KMS-11 (cell line): ENCODE measurements around the gene CEP131.

ENCODE experiments used
- H2AFZ ChIP-seq: fragments of 200-600 bp; sonication (generic); 2 replicates; pipeline ENCODE4 v1.6.1; 2016; ENCODE audit warnings: antibody characterized with exemption, mixed run types, low read depth
- H3K27ac ChIP-seq: fragments of 200-600 bp; sonication (generic); 2 replicates; pipeline ENCODE4 v1.6.1; 2016; ENCODE audit warnings: mild to moderate bottlenecking, mixed run types
- H3K27me3 ChIP-seq: fragments of 200-600 bp; sonication (generic); 2 replicates; pipeline ENCODE4 v1.6.1; 2017; ENCODE audit warnings: mild to moderate bottlenecking, low read depth, mixed run types, moderate library complexity; ENCODE audit not compliant: insufficient read depth
- H3K36me3 ChIP-seq: fragments of 200-600 bp; sonication (generic); 2 replicates; pipeline ENCODE4 v1.6.1; 2017; ENCODE audit warnings: mild to moderate bottlenecking, mixed run types; ENCODE audit not compliant: insufficient read depth
- H3K4me1 ChIP-seq: fragments of 200-600 bp; sonication (generic); 2 replicates; pipeline ENCODE4 v1.6.1; 2016; ENCODE audit warnings: mild to moderate bottlenecking, low read depth, mixed run types; ENCODE audit not compliant: poor library complexity, severe bottlenecking
- H3K4me2 ChIP-seq: fragments of 200-600 bp; sonication (generic); 2 replicates; pipeline ENCODE4 v1.7.0; 2016; ENCODE audit warnings: mild to moderate bottlenecking, mixed run types
- H3K4me3 ChIP-seq: fragments of 200-600 bp; sonication (generic); IDR thresholded peaks from 2 replicates; pipeline ENCODE4 v1.6.1; 2017; ENCODE audit warnings: low read depth, low read length, mixed read lengths; ENCODE audit not compliant: insufficient read depth
- H3K79me2 ChIP-seq: fragments of 200-600 bp; sonication (generic); 2 replicates; pipeline ENCODE4 v1.6.1; 2016; ENCODE audit warnings: low read depth, mixed run types; ENCODE audit not compliant: insufficient read depth
- H3K9ac ChIP-seq: fragments of 200-600 bp; sonication (generic); 2 replicates; pipeline ENCODE4 v1.6.1; 2016; ENCODE audit warnings: mild to moderate bottlenecking, mixed run types
- H4K20me1 ChIP-seq: fragments of 200-600 bp; sonication (generic); 2 replicates; pipeline ENCODE4 v1.6.1; 2016; ENCODE audit warnings: mild to moderate bottlenecking, mixed run types; ENCODE audit not compliant: insufficient read depth
- CTCF ChIP-seq: fragments of 200-600 bp; sonication (generic); conservative IDR thresholded peaks from 2 replicates; pipeline ENCODE4 v1.6.1; 2017; ENCODE audit warnings: low read depth, mild to moderate bottlenecking, antibody characterized with exemption, low read length, moderate library complexity, mixed read lengths

The CEP131 gene

DNA sequence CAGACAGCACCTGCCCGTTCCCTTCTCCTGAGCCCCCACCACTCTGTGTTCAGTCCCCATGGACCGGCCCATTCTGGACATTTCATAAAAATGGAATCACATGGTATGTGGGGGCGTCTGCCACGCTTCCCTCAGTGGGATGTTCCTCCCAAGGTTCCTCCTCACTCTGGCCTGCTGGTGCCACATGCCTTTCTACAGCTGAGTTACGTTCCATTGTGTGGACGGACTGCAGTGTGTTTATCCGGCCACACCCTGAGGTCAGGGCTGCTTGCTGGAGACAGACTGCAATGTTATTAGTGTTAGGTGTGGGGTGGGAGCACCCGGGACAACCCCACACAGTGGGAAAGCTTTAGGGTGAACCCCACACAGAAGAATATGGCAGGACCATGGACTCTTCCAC is 50.8 kb downstream of the CEP131 start:
- Histone ChIP-seq H3K9ac (no peak overlapping the region), H2AFZ (no peak overlapping the region)

DNA sequence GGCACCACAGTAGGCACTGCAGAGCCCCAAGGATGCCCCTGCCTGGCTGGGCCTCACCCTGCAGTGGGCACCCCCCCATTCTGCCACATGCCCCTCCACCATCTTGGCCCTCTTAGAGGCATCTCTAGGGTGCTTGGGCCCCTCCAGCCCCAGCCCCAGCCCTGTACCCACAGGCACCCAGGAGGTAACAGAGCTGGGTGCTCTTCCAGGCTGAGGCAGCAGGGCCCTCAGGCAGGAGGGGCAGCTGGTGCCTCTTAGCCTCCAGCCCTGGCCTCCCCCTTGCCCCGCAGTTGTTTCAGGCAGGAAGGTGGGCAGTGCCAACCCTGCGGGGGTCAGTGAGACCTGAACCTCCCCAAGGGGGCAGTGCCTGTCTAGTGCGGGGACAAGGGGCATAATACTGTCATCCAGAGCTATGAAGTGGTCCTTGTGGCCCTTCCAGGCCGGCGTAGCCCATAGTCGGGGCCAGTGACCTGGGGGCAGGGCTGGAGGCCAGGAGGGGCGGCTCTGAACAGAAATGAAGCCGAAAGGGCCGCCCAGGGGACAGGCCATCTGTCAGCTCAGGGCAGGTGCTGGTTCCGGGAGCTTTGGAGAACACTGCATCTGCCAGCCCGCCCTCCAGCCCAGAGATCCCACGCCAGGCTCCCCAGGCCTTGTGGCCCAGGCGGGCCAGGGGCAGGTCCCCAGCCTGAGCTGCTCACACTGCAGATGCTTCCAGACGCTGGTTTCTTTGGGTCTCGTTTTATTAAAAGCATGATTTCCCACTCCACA is 51.9 kb downstream of the CEP131 start:
- no peaks in the 10 kb centered on the region for H3K36me3 ChIP-seq
- TF ChIP-seq CTCF, result no peak
- H3K4me3 ChIP-seq, result no peak overlapping the region
- H3K4me2 ChIP-seq, result no peak overlapping the region
- H3K9ac ChIP-seq, result no peak overlapping the region
- peaks cover 92% of the 10 kb centered on the region for H3K27me3 ChIP-seq
- H2AFZ ChIP-seq, result no peak overlapping the region
- H3K4me1 ChIP-seq, result no peaks in the 10 kb centered on the region
- no peaks in the 10 kb centered on the region for H4K20me1 ChIP-seq
- no peaks in the 10 kb centered on the region for H3K79me2 ChIP-seq
- no peak overlapping the region for H3K27ac ChIP-seq

More for the DNA sequence above, 50.8 kb downstream of the CEP131 start:
- Histone ChIP-seq H3K36me3 (no peaks in the 10 kb centered on the region), H3K4me2 (no peak overlapping the region), H3K79me2 (no peaks in the 10 kb centered on the region), H3K4me1 (no peaks in the 10 kb centered on the region), H3K27ac (no peak overlapping the region), H4K20me1 (no peaks in the 10 kb centered on the region), H3K4me3 (no peak overlapping the region), H3K27me3 (peaks cover 97% of the 10 kb centered on the region)
- no peak for TF ChIP-seq CTCF

GRCh38 chr17:81169870-81170309 is 52.9 kb downstream of the CEP131 start:
- Histone ChIP-seq H2AFZ (no peak overlapping the region), H3K79me2 (no peaks in the 10 kb centered on the region), H3K4me3 (no peak overlapping the region), H3K27me3 (peaks cover 91% of the 10 kb centered on the region), H3K4me1 (no peaks in the 10 kb centered on the region), H4K20me1 (no peaks in the 10 kb centered on the region), H3K27ac (no peak overlapping the region), H3K4me2 (no peak overlapping the region), H3K36me3 (no peaks in the 10 kb centered on the region), H3K9ac (no peak overlapping the region)
- TF ChIP-seq CTCF, result no peak

DNA sequence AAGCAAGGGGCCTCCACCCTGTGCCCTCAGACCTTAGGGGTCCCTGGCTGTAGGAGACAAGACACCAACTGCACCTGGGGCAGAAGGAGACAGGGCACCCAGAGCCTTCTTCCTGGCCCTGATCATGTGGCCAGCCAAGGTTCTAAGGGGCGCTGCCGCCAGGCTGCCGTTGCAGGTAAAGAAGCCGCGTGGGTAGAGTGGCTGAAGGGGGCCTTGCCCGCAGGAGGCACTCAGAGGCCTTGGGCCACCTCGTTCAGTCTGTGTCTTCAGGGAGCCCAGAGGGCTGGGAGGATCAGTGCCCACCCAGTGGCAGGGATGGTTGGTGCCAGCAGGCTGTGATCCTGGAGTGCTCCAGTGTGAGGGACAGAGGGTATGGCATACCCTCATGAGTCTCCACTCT is 55.1 kb downstream of the CEP131 start:
- Histone ChIP-seq H3K4me3 (no peak overlapping the region), H3K4me2 (no peak overlapping the region), H3K4me1 (no peaks in the 10 kb centered on the region), H3K36me3 (no peaks in the 10 kb centered on the region), H2AFZ (no peak overlapping the region), H3K79me2 (no peaks in the 10 kb centered on the region), H4K20me1 (no peaks in the 10 kb centered on the region), H3K27me3 (peaks cover 92% of the 10 kb centered on the region), H3K27ac (no peak overlapping the region), H3K9ac (no peak overlapping the region)
- TF ChIP-seq CTCF, result no peak
